Measurements from ENCODE around the gene RPP14. TPM values are rescaled to one million over a fixed set of nuclear protein-coding genes. Genes with fewer than 3 reads are reported as not detected.

Gene RPP14
- 9.1 and 9.5 TPM in 2 replicates for total RNA-seq

GRCh38 chr3:58305882-58306711 is at the start of gene RPP14, which contains the start of gene HTD2:
Gene RPP14 (plus strand): TSS chr3:58306245. CDS start chr3:58310330, 4,085 bp downstream.
Gene HTD2 (plus strand): TSS chr3:58306520. CDS start chr3:58317614, 11,094 bp downstream.

GRCh38 chr3:58332575-58333188 is 26.6 kb downstream of the RPP14 start, which contains the start of gene PXK:
Gene PXK (plus strand): TSS chr3:58332892. CDS start chr3:58332989, 97 bp downstream.

Other genes with a start within 250 kb of the RPP14 start
- not detected in 2 replicates for gene DNASE1L3, start 95.3 kb upstream of the RPP14 start, total RNA-seq
- 3.7 and 4.7 TPM in 2 replicates for gene ABHD6, start 68.5 kb upstream of the RPP14 start, total RNA-seq
- gene HTD2, start 275 bp downstream of the RPP14 start, total RNA-seq = 5.0 and 6.4 TPM in 2 replicates
- 41.0 and 47.9 TPM in 2 replicates for gene PXK, start 26.6 kb downstream of the RPP14 start, total RNA-seq
- 49.2 and 82.1 TPM in 2 replicates for gene PDHB, start 127.6 kb downstream of the RPP14 start, total RNA-seq
- 5.1 and 8.0 TPM in 2 replicates for gene KCTD6, start 185.9 kb downstream of the RPP14 start, total RNA-seq
- gene ACOX2, start 230.9 kb downstream of the RPP14 start, total RNA-seq = 28.2 and 30.4 TPM in 2 replicates